GM19463 (cell line): ENCODE data around the gene PPT2.
"Not testable (repeated sequence)": the region's sequence is repeated elsewhere in the genome, so short reads cannot be mapped to it uniquely, and the experiment has no call there.

Experiments
- ATAC-seq: cut with Tn5 transposase; IDR thresholded peaks from one replicate; pipeline ENCODE4 v1.9.1; 2021; ENCODE audit warnings: mild to moderate bottlenecking, moderate library complexity; ENCODE audit not compliant: unreplicated experiment

Gene PPT2

GRCh38 chr6:32175711-32176475 is 22.0 kb downstream of the PPT2 start, which contains the start of gene AGPAT1:
Gene AGPAT1 (minus strand): TSS chr6:32176084. CDS start chr6:32171496, 4,588 bp downstream.
- ATAC-seq = peak; percentile 49

- no peak for ATAC-seq
These were observed 22.7 kb downstream of the PPT2 start for GRCh38 chr6:32176476-32177182.

GRCh38 chr6:32177183-32177787 is 23.3 kb downstream of the PPT2 start:
- ATAC-seq = no peak

DNA sequence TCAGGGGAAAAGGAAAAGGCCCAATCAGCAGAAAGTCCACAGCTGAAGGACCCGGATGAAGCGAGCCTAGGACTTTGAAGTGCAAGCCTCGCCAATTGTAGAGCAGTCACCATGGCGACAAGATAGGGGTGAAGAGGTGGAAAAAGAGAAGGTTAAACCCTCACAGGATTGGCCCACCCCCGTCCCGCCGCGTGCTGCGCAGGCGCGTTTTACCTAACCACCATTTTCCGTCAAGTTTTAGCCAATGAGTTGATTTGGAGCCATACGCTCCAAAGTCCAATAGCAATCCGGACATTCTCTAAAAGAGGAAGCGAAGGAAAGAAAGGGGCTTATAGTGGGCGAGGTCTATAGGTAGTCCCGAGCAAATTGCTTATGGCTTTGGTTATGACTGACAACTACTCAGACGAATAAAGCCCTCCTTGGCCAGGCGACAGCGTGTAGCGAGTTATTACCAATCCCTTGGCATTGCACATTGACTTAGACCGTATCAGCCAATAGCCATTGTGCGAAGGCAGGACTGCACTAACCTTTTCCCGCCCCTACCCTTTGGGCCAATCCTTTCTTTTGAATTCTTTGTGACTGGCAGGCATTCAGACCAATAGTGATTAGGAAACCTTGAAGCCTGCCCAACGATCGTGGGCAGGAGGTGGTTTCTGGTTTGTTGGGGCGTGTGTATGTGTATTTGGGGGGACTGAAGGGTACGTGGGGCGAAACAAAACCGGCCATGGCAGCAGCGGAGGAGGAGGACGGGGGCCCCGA is 24.0 kb downstream of the PPT2 start, which contains the start of gene RNF5:
TSS of gene RNF5 (plus strand) at position 618 of the 759 bp plus-strand sequence. CDS start at position 725, 107 bp downstream.
- ATAC-seq = peak; percentile 76

DNA sequence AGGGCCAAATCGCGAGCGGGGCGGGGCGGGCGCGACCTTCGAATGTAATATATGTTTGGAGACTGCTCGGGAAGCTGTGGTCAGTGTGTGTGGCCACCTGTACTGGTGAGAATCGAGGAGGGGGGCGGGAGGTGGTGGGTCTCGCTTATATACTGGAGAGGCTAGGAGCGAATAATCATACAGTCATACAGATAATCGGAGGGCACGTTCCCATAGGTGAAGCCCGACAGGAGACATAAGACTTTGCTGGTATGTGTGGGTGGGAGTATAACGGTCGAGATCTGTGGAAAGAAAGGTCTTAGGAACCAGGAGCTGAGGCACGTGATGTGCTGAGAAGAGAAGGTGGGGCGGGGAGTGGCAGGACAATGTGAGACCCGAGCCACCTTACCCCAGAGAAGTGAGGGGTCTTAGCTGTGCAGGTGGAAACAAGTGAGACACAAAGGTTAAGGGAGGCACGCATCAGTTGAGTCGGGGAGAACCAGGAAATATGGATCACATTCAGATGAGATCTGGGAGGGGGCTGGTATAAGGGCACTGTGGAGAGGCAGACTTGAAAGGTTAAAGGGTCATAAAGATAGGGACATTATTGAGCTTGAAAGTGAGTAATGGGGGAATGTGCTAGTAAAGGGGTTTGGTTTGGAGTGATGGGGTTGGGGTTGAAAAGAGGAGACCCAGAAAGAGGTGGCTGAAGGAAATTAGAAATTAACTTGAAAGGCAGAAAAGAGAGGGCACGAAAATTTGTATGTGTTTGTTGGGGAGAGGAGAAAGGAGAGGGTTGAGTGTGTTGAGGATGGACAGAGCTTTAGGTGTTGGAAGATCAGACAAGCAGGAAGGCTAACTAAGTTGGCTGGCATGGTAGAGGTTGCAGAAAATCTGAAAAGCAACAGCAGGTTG is 24.9 kb downstream of the PPT2 start:
- no peak for ATAC-seq

- ATAC-seq = no peak
These were observed 25.9 kb downstream of the PPT2 start for GRCh38 chr6:32179766-32180405.

GRCh38 chr6:32181148-32181702 is 27.3 kb downstream of the PPT2 start:
- no peak for ATAC-seq

GRCh38 chr6:32181915-32182529 is 28.1 kb downstream of the PPT2 start:
- ATAC-seq = no peak

GRCh38 chr6:32182555-32182981 is 28.6 kb downstream of the PPT2 start:
- no peak for ATAC-seq

DNA sequence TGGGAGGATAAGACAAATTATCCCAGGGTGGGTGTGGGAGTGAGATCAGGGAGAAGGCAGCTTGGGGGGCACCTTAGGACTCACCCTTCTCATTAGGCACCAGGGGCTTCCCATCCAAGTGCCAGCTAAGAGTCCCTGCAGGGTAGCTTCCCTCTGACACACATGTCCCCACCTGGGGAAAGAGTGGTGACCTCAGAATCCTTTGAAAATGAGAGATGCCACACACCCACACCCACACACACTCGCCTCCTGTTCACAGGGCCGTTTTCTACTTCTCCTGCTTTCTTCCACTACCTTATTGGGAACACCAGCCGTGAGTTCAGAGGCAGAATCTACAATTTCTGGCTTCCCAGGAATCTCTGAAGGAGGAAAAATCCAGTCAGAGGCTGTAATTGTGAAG is 29.1 kb downstream of the PPT2 start:
- ATAC-seq = no peak

GRCh38 chr6:32183483-32184083 is 29.6 kb downstream of the PPT2 start:
- no peak for ATAC-seq

DNA sequence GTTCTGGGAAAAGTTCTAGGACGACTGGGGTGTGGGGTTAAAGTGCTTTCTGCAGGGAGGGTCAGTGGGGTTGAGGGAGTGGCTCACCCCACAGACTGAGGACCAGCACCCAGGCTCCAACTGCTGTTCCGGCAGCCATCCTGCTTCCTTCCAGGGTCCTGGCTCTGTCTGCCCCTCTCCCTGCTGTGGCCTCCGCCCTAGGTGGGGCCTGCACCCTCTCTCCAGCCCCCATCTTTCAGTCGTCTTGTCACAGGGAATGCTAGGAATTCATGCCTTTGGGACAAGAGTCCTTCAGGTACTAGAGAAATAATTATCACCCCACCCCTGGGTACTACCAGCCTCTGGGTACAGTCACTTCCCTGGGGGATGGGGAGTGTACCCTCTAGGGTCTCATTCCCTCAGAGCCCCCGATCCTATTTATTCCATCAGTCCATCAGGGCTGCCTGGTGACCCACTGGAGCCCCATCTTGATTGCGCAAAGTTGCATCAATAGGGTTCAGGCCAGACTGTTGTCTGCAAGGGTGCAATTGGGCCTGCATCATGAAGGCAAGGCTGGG is 30.2 kb downstream of the PPT2 start, which contains the start of gene AGER:
TSS of gene AGER (minus strand) at position 170 of the 557 bp plus-strand sequence. CDS start at position 139, 31 bp downstream.
- ATAC-seq = no peak

GRCh38 chr6:32185681-32186131 is 31.8 kb downstream of the PPT2 start:
- not testable (repeated sequence) for ATAC-seq

DNA sequence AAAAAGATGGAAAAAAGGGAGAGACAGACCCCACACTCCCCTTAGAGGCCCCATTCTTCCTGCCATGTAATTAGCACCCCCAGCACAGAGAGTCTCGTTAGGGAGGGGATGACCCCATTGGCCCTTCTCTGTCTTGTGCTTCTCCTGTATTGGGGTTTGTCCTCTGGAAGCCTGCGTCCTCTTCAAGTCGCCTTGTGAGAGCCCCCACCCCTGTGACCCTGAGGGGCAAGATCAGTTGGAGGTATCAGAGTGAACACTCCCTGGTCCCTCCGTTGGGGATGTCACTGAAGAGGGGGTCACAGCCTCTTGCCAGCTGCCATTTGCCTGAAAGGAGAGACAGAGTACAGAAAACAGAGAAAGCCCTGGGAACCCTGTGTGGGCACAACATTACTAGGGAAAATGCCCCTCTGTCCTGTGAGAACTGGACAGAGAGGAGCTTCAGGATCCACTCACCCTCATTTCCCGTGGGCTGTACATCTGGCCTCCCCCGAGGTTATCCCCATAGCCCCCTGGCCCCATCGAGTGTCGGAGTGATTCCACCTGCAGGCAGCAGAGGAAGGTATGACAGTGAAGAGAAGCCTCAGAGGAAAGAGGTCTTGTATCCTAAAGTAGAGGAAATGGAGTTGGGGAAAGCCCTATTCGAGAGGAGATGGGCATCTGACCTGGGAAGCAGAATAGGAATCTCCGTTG is 32.4 kb downstream of the PPT2 start:
- not testable (repeated sequence) for ATAC-seq

DNA sequence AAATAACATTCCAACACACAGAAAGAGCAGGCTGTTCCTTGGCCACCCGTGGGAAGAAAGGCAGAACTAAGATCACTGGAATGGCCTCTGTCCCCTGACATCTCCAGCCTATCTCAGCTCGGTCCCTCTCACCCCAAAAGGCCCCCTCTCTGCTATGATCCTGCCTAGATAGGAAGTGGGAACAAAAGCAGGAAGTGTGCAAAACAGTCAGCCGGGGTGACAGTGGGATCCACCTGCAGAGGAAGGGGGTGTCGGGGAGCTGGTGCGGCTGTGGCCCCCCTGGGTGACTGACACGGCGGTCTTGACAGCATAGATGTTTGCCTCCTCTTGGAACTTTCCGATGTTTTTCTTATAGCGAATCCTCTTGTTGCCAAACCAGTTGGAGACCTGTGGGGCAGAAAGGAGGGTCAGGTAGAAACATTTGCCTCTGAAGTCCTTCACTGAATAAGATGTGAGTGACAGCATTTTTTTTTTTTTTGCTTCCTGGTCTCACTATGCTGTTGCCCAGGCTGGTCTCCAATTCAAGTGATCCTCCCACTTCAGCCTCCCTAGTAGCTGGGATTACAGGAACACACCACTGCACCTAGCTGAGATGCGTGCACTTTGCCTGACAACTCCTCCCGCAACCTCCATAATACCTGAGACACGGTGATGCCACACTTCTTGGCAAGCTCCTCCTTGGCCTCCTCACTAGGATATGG is 33.2 kb downstream of the PPT2 start:
- no peak for ATAC-seq

DNA sequence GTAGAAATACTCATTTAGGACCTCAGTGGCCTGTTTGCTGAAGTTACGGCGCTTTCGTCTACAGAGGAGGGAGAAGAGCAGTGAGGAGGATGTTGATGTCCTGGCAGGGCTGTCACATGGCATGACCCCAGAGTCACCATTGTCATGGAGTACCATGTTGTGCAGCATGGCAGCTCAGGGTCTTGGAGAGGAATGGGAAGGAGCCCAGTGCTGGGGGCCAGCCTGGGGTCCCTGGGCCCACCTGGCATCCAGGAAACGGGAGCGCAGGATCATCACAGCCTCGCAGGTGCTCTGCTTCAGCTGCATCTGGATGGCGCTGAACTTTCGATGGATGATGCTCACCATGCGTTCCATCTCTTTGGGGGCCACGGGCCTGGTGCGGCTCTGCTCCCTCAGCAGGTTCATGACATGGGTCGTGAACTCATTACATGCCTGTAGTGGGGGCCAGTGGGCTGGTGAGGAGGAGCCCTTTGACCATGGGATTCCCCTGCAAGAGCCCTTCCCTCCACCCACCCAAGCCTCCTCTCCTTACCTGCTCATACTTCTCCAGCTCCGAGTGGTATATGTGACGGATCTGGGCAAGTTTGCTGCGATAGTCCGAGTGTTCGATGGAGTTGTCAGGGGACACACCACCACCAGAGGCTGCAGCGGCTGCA is 33.9 kb downstream of the PPT2 start:
- ATAC-seq = not testable (repeated sequence)
